ENCODE data around the gene FAM83B. TPM values are rescaled to one million over a fixed set of nuclear protein-coding genes. Genes with fewer than 3 reads are reported as not detected.
A peak's percentile ranks its signal among the peaks of the same experiment; 100 is the strongest.

Gene FAM83B
- total RNA-seq, 1 donor = 0.43 TPM

DNA sequence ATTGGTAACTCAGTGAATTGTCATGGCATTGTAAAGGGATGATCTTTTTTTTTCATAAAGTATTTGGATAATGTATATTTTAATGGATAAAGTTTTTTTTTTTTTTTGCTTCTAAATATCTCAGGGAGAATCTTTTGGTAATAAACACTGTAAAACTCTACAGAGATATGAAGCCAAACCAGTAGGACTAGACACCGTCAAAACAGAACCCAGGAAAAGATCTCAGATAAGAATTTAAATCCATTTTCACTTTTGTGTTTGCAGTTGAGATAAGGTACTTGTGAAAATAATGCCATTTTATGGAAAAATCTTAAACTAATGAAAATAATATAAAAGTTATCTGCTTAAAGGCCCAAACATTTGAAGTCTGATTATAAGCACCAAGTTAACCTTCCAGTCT is 27.0 kb downstream of the FAM83B start:
- no peak for TF ChIP-seq CTCF (IDR thresholded peaks at IDR 0.05; ENCODE audit: insufficient read depth, low read depth, low read length)
- H3K4me3 ChIP-seq (ENCODE audit: low read depth, low read length) = no peak overlapping the region
- DNase-seq (ENCODE audit: low read depth) = peak; percentile 15

DNA sequence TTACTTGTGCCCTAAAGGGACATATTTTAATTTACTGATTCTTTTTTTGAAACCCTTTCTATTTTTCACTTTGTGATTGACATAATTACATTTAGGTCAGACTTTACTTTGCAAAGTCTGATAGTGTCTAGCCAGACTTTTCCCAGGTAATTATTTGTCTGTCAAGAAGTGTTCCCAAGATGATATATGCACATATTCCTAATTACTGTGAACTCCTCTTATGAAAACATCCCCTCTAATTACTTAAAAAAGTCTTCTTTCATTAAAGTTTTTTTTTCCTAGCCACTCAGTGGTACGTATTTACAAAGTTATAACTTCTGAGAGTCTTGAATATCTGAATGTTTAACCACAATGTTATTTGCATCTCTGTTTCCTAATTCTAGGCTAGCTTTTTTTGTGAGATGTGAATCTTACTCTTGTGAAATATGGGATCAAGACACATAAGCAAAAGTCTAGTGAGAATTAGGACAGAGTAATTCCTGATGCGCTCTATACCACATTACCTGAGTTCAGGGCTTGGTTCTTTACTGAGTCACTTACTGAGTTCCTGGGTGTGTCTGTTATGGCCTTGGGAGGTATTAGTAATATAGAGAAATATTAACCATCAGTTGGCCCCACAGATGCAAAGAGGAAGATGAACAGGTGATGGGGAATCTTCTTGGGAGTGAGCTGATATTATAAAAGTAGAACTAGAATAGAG is 27.9 kb downstream of the FAM83B start:
- peak; percentile 38 for DNase-seq (ENCODE audit: low read depth)
- no peak for TF ChIP-seq CTCF (IDR thresholded peaks at IDR 0.05; ENCODE audit: insufficient read depth, low read depth, low read length)
- H3K4me3 ChIP-seq (ENCODE audit: low read depth, low read length) = no peak overlapping the region

GRCh38 chr6:54875539-54875938 is 29.0 kb downstream of the FAM83B start:
- TF ChIP-seq CTCF (IDR thresholded peaks at IDR 0.05; ENCODE audit: insufficient read depth, low read depth, low read length) = no peak
- no peak for DNase-seq (ENCODE audit: low read depth)
- H3K4me3 ChIP-seq (ENCODE audit: low read depth, low read length) = no peak overlapping the region

GRCh38 chr6:54876365-54876764 is 29.8 kb downstream of the FAM83B start:
- no peak overlapping the region for H3K4me3 ChIP-seq (ENCODE audit: low read depth, low read length)
- no peak for DNase-seq (ENCODE audit: low read depth)
- no peak for TF ChIP-seq CTCF (IDR thresholded peaks at IDR 0.05; ENCODE audit: insufficient read depth, low read depth, low read length)

DNA sequence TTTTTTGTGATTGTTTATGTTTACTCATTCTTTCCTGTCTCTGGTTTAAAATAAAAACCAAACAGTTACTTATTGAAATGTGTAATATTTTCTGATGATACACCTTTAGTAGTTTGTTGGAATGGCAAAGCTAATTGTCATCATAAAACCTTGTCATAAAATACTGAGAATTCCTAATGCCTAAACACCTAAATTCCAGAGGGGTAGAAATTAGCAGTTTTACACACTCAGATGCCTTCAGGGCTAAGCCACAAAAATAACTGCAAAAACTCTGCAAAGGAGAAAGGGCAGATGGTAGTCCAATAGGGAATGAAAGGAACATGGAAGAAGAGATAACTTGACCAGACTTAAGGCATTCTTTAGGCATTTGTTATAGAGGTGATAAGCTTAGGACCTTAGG is 30.3 kb downstream of the FAM83B start:
- TF ChIP-seq CTCF (IDR thresholded peaks at IDR 0.05; ENCODE audit: insufficient read depth, low read depth, low read length) = no peak
- no peak overlapping the region for H3K4me3 ChIP-seq (ENCODE audit: low read depth, low read length)
- no peak for DNase-seq (ENCODE audit: low read depth)

GRCh38 chr6:54877713-54878317 is 31.2 kb downstream of the FAM83B start:
- DNase-seq (ENCODE audit: low read depth) = no peak
- no peak for TF ChIP-seq CTCF (IDR thresholded peaks at IDR 0.05; ENCODE audit: insufficient read depth, low read depth, low read length)
- no peak overlapping the region for H3K4me3 ChIP-seq (ENCODE audit: low read depth, low read length)
